GM12892 (cell line): ENCODE results near the gene ADRB1.

Source experiments
- POLR2AphosphoS5 ChIP-seq: IDR thresholded peaks from 2 replicates; pipeline ENCODE4 v1.6.1; 2011; ENCODE audit warnings: low read depth, low read length, control low read depth
- TAF1 ChIP-seq: IDR thresholded peaks from 2 replicates; pipeline ENCODE4 v1.6.1; 2011; ENCODE audit warnings: low read depth, mild to moderate bottlenecking, control low read depth, low read length, borderline replicate concordance

DNA sequence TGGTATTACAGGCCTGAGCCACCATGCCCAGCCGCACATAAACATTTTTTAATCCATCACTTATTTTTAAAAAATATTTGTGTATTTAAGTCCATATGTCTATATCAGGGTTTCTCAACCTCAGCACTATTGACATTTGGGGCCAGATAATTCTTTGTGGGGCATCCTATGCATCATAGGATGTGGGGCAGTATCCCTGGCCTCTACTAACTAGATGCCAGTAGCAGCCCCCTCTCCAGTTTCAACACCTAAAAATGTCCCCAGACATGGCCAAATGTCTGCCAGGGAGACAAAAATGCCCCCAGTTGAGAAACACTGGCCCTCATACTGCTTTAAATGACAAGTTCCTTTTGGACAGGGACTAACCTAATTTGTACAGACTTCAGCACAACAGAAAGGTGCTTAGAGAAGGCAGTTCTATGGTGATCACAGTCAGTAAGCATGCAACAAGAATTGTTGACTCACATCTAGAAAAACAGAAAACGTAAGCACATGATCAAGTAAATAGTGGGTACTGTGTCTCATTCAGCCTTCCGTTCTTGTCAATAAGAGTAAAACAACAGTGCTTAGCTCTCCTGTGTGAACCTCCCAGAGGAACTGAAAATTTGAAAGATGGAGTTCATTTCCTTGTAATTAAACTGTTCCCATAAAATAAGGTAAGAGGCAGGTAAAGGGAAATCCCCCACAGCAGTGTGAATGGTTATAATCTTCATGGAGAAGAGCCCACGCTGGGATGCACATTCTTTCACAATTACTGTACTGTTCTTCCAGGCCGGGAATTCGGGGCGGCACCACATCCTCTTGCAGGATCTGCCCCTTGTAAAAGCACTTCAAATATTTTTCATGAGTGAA is 17.3 kb upstream of the ADRB1 start:
- no peak for TF ChIP-seq TAF1
- TF ChIP-seq POLR2AphosphoS5, result no peak
